Measurements from ENCODE around the gene SSBP3. TPM values are rescaled to one million over a fixed set of nuclear protein-coding genes. Genes with fewer than 3 reads are reported as not detected.

The SSBP3 gene
- total and polyA plus RNA-seq, 2 of the 13 experiments (the other 11 are each of a cell fraction or from before 2014, with no cell fraction given): 8.5 to 17.6 TPM

DNA sequence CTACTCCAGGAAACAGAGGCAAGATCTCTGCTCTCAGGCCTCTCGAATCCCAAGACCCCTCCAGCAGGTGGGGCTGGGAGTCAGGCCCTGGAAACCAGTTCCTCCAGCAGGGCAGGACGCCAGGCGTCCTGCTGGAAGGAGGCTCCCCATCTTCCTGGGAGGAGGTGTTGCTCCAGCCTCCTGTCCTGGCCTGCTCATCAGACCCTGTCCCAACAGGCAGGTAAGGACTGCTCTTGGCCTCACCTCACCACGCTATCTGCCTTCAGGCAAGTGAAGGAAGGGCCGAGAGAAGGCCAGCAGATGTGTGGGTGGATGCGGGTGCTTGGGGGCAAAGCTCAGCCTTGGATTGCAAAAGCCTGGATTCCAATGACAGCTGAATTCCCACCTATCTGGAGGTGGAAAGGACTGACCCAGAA, 82.9 kb downstream of the SSBP3 start (continued):
- no peak for TF ChIP-seq ZNF354B (CRISPR knock-in tag; IDR thresholded peaks at IDR 0.05)
- TF ChIP-seq ZNF431 (CRISPR knock-in tag; IDR thresholded peaks at IDR 0.05; ENCODE audit: borderline replicate concordance, low read depth): no peak
- TF ChIP-seq, protein P1, sequence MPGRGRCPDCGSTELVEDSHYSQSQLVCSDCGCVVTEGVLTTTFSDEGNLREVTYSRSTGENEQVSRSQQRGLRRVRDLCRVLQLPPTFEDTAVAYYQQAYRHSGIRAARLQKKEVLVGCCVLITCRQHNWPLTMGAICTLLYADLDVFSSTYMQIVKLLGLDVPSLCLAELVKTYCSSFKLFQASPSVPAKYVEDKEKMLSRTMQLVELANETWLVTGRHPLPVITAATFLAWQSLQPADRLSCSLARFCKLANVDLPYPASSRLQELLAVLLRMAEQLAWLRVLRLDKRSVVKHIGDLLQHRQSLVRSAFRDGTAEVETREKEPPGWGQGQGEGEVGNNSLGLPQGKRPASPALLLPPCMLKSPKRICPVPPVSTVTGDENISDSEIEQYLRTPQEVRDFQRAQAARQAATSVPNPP (CRISPR knock-in tag; IDR thresholded peaks at IDR 0.05): no peak
- TF ChIP-seq ZNF468 (CRISPR knock-in tag; IDR thresholded peaks at IDR 0.05): no peak
- TF ChIP-seq ZFP36L2 (CRISPR knock-in tag; IDR thresholded peaks at IDR 0.05): no peak
- TF ChIP-seq NR2F6 (IDR thresholded peaks at IDR 0.05): no peak
- TF ChIP-seq NR2F6 (CRISPR knock-in tag; IDR thresholded peaks at IDR 0.05): 0 out of 2 replicates have a peak, but pooled peaks have one; percentile 21
- TF ChIP-seq ARID4A (CRISPR knock-in tag; IDR thresholded peaks at IDR 0.05; ENCODE audit: borderline replicate concordance): peak; percentile 55; the same call in 1 of the 2 replicates
- no peak for TF ChIP-seq MIER3 (CRISPR knock-in tag; IDR thresholded peaks at IDR 0.05; ENCODE audit: borderline replicate concordance)
- no peak; the same call in 1 of the 2 replicates for TF ChIP-seq HNF1B (CRISPR knock-in tag; IDR thresholded peaks at IDR 0.05)
- TF ChIP-seq, protein P2, sequence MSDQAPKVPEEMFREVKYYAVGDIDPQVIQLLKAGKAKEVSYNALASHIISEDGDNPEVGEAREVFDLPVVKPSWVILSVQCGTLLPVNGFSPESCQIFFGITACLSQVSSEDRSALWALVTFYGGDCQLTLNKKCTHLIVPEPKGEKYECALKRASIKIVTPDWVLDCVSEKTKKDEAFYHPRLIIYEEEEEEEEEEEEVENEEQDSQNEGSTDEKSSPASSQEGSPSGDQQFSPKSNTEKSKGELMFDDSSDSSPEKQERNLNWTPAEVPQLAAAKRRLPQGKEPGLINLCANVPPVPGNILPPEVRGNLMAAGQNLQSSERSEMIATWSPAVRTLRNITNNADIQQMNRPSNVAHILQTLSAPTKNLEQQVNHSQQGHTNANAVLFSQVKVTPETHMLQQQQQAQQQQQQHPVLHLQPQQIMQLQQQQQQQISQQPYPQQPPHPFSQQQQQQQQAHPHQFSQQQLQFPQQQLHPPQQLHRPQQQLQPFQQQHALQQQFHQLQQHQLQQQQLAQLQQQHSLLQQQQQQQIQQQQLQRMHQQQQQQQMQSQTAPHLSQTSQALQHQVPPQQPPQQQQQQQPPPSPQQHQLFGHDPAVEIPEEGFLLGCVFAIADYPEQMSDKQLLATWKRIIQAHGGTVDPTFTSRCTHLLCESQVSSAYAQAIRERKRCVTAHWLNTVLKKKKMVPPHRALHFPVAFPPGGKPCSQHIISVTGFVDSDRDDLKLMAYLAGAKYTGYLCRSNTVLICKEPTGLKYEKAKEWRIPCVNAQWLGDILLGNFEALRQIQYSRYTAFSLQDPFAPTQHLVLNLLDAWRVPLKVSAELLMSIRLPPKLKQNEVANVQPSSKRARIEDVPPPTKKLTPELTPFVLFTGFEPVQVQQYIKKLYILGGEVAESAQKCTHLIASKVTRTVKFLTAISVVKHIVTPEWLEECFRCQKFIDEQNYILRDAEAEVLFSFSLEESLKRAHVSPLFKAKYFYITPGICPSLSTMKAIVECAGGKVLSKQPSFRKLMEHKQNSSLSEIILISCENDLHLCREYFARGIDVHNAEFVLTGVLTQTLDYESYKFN (CRISPR knock-in tag; conservative IDR thresholded peaks at IDR 0.05): peak; percentile 54
- TF ChIP-seq ZKSCAN8 (CRISPR knock-in tag; IDR thresholded peaks at IDR 0.05; ENCODE audit: borderline replicate concordance): no peak
- TF ChIP-seq, protein P3, sequence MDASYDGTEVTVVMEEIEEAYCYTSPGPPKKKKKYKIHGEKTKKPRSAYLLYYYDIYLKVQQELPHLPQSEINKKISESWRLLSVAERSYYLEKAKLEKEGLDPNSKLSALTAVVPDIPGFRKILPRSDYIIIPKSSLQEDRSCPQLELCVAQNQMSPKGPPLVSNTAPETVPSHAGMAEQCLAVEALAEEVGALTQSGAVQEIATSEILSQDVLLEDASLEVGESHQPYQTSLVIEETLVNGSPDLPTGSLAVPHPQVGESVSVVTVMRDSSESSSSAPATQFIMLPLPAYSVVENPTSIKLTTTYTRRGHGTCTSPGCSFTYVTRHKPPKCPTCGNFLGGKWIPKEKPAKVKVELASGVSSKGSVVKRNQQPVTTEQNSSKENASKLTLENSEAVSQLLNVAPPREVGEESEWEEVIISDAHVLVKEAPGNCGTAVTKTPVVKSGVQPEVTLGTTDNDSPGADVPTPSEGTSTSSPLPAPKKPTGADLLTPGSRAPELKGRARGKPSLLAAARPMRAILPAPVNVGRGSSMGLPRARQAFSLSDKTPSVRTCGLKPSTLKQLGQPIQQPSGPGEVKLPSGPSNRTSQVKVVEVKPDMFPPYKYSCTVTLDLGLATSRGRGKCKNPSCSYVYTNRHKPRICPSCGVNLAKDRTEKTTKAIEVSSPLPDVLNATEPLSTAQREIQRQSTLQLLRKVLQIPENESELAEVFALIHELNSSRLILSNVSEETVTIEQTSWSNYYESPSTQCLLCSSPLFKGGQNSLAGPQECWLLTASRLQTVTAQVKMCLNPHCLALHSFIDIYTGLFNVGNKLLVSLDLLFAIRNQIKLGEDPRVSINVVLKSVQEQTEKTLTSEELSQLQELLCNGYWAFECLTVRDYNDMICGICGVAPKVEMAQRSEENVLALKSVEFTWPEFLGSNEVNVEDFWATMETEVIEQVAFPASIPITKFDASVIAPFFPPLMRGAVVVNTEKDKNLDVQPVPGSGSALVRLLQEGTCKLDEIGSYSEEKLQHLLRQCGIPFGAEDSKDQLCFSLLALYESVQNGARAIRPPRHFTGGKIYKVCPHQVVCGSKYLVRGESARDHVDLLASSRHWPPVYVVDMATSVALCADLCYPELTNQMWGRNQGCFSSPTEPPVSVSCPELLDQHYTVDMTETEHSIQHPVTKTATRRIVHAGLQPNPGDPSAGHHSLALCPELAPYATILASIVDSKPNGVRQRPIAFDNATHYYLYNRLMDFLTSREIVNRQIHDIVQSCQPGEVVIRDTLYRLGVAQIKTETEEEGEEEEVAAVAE (CRISPR knock-in tag; IDR thresholded peaks at IDR 0.05; ENCODE audit: borderline replicate concordance): no peak
- no peak for TF ChIP-seq LCORL (IDR thresholded peaks at IDR 0.05)
- TF ChIP-seq LCORL (CRISPR knock-in tag; IDR thresholded peaks at IDR 0.05): peak; percentile 67
